Activated T-cell treated with anti-CD3 and anti-CD28 coated beads, Interleukin-2, amount 50 U/mL, for 72 hours (primary cell): ENCODE data around the gene LIPC. TPM values are rescaled to one million over a fixed set of nuclear protein-coding genes. Genes with fewer than 3 reads are reported as not detected.
A peak's percentile ranks its signal among the peaks of the same experiment; 100 is the strongest.

Experiments used
- ATAC-seq, 2 donors: fragments of 150-1000 bp; cut with Tn5 transposase; replicated peaks in 1 of 2; 2 replicates each; pipeline ENCODE4 v1.10.0; 2021; ENCODE audit warnings: moderate library complexity in 2 of 2, mild to moderate bottlenecking in 1 of 2
- DNase-seq, 2 donors: peaks; one replicate each; pipeline ENCODE4 v3.0.0; 2021 to 2022; ENCODE audit warnings: mixed read lengths in 1 of 2
- H3K27ac Mint-ChIP-seq: one replicate; pipeline ENCODE4 v1.8.0; 2022; ENCODE audit warnings: mild to moderate bottlenecking, moderate library complexity, mixed read lengths
- H3K27me3 Mint-ChIP-seq: one replicate; pipeline ENCODE4 v1.8.0; 2022; ENCODE audit warnings: low read depth, mixed read lengths
- H3K36me3 Mint-ChIP-seq, 2 donors: one replicate each; pipeline ENCODE4 v1.8.0; 2022; ENCODE audit warnings: mixed read lengths in 2 of 2, mild to moderate bottlenecking in 1 of 2; ENCODE audit not compliant: insufficient read depth in 2 of 2
- H3K4me1 Mint-ChIP-seq: one replicate; pipeline ENCODE4 v1.8.0; 2022; ENCODE audit warnings: low read depth, mixed read lengths
- H3K4me3 Mint-ChIP-seq, 2 donors: one replicate each; pipeline ENCODE4 v1.8.0; 2022; ENCODE audit warnings: mild to moderate bottlenecking in 2 of 2, mixed read lengths in 2 of 2, moderate library complexity in 2 of 2
- H3K9me3 Mint-ChIP-seq, 2 donors: one replicate each; pipeline ENCODE4 v1.8.0; 2022; ENCODE audit warnings: mixed read lengths in 2 of 2
- total RNA-seq, 2 donors: library from RNA; stranded (reverse); gene quantifications; one replicate each; pipeline ENCODE4 v1.2.3, GENCODE V29; 2022

The LIPC gene
- total RNA-seq, 2 donors from 2014 or later, result 0.93 to 2.2 TPM

DNA sequence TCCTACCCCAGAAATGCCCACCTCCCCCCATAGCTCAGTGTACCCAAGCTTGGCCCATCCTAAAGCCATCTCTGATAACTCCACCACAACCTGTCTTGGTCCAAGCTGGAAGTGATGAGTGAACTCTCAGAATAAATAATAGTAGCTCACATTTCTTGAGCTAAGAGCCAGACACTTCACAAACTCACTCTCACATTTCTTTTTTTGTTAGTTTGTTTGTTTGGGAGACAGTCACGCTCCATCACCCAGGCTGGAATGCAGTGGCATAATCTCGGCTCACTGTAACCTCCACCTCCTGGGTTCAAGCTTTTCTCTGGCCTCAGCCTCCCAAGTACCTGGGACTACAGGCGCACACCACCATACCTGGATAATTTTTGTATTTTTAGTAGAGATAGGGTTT, 46.2 kb downstream of the LIPC start:
- Mint-ChIP-seq H3K4me1 (peaks cover 50% of the 10 kb centered on the region), H3K4me3 (no peak overlapping the region), H3K36me3 (no peaks in the 10 kb centered on the region), H3K27ac (no peak overlapping the region), H3K9me3 (no peaks in the 10 kb centered on the region), H3K27me3 (no peaks in the 10 kb centered on the region)
- ATAC-seq (no peak), DNase-seq (no peak)

DNA sequence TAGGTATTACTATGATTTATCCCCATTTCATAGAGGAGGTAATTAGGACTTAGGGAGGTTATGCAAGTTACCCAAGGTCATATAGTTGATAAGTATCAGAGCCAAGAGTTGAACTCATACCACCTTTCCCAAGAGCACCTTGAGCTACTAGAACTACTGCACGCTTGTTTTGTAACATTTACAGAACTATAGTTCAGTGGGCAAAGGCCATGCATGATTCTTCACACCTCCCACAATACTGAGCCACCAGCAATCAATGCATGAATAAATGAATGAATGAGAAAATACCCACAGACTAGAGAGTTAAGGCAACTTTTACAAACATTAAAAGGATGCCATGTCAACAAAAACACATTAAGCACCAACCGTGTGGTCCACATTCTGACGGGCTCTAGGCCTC, 46.8 kb downstream of the LIPC start:
- Mint-ChIP-seq H3K36me3 (no peaks in the 10 kb centered on the region), H3K27me3 (no peaks in the 10 kb centered on the region), H3K27ac (no peak overlapping the region), H3K9me3 (no peaks in the 10 kb centered on the region), H3K4me1 (peaks cover 47% of the 10 kb centered on the region), H3K4me3 (no peak overlapping the region)
- DNase-seq (no peak), ATAC-seq (no peak)

GRCh38 chr15:58479941-58480340, 48.1 kb downstream of the LIPC start:
- no peak overlapping the region for H3K4me3 Mint-ChIP-seq
- no peak for DNase-seq
- H3K9me3 Mint-ChIP-seq, result peaks cover 0 to 2% of the 10 kb centered on the region in 2 donors
- no peak overlapping the region for H3K27ac Mint-ChIP-seq
- ATAC-seq, result no peak
- H3K4me1 Mint-ChIP-seq, result peaks cover 47% of the 10 kb centered on the region
- no peaks in the 10 kb centered on the region for H3K27me3 Mint-ChIP-seq
- no peaks in the 10 kb centered on the region for H3K36me3 Mint-ChIP-seq

- no peaks in the 10 kb centered on the region for H3K27me3 Mint-ChIP-seq
- peaks cover 36% of the 10 kb centered on the region for H3K4me1 Mint-ChIP-seq
- H3K9me3 Mint-ChIP-seq, result peaks cover 0 to 2% of the 10 kb centered on the region in 2 donors
- H3K4me3 Mint-ChIP-seq, result no peak overlapping the region
- H3K27ac Mint-ChIP-seq, result no peak overlapping the region
- DNase-seq, result no peak
- no peak for ATAC-seq
- no peaks in the 10 kb centered on the region for H3K36me3 Mint-ChIP-seq
Measured at GRCh38 chr15:58483376-58483775, 51.6 kb downstream of the LIPC start.

GRCh38 chr15:58484791-58485600, 53.2 kb downstream of the LIPC start:
- no peaks in the 10 kb centered on the region for H3K36me3 Mint-ChIP-seq
- H3K27ac Mint-ChIP-seq, result peak overlapping the region; percentile 13
- peak overlapping the region; percentile 31 to 59 for H3K4me3 Mint-ChIP-seq
- H3K9me3 Mint-ChIP-seq, result peaks cover 2 to 5% of the 10 kb centered on the region in 2 donors
- peak; percentile 50 to 72 for ATAC-seq
- peak in 1 of 2 donors; percentile 35 for DNase-seq
- H3K4me1 Mint-ChIP-seq, result peaks cover 36% of the 10 kb centered on the region
- H3K27me3 Mint-ChIP-seq, result no peaks in the 10 kb centered on the region

- Mint-ChIP-seq H3K27me3 (no peaks in the 10 kb centered on the region), H3K9me3 (peaks cover 4 to 5% of the 10 kb centered on the region in 2 donors), H3K4me1 (peaks cover 36% of the 10 kb centered on the region), H3K4me3 (no peak overlapping the region), H3K27ac (peak overlapping the region; percentile 18), H3K36me3 (no peaks in the 10 kb centered on the region)
- DNase-seq (no peak), ATAC-seq (peak; percentile 51 to 70)
Measured at GRCh38 chr15:58486062-58486461, 54.3 kb downstream of the LIPC start.

DNA sequence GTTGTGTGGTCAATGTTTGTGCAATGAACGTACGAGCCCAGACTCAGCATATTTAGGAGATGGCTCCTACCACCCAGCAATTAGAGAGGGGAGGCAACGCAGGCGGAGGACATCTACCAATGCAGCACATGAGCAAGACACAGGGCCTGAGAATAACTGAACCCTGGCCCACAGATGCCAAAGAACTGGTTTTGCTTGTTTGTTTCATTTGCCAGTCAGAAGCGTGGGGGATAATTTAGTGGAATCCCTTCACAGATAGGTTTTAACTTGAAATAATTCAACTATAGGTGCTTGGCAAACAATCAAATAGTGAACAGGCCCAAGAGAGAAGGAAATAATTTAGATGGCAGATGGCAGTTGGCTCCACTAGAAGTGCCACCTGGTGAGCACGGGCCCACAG, 54.8 kb downstream of the LIPC start:
- H3K36me3 Mint-ChIP-seq, result no peaks in the 10 kb centered on the region
- no peaks in the 10 kb centered on the region for H3K27me3 Mint-ChIP-seq
- no peak for ATAC-seq
- H3K9me3 Mint-ChIP-seq, result peaks cover 4 to 5% of the 10 kb centered on the region in 2 donors
- no peak overlapping the region for H3K27ac Mint-ChIP-seq
- H3K4me3 Mint-ChIP-seq, result no peak overlapping the region
- H3K4me1 Mint-ChIP-seq, result peaks cover 36% of the 10 kb centered on the region
- no peak for DNase-seq

GRCh38 chr15:58487041-58487723, 55.4 kb downstream of the LIPC start:
- peaks cover 4 to 5% of the 10 kb centered on the region in 2 donors for H3K9me3 Mint-ChIP-seq
- H3K4me3 Mint-ChIP-seq, result no peak overlapping the region
- ATAC-seq (no peak), DNase-seq (no peak)
- no peak overlapping the region for H3K27ac Mint-ChIP-seq
- no peaks in the 10 kb centered on the region for H3K36me3 Mint-ChIP-seq
- H3K27me3 Mint-ChIP-seq, result no peaks in the 10 kb centered on the region
- peaks cover 36% of the 10 kb centered on the region for H3K4me1 Mint-ChIP-seq

DNA sequence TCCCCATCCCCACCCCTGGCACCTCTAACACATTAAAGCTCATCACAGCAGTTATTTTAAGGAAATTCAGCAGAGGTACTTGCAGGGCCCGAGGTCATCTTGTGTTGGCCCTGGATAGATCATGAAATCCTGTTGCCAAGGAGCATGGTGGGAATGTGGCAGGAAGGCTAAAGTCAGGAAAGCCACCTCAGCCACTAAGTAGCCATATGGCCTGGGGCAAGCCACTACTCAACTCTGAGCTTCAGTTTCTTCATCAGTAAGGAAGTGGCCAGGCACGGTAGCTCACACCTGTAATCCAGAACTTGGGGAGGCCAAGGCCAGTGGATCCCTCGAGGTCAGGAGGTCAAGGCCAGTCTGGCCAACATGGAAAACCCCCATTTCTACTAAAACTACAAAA, 55.9 kb downstream of the LIPC start:
- H3K36me3 Mint-ChIP-seq, result no peaks in the 10 kb centered on the region
- no peaks in the 10 kb centered on the region for H3K27me3 Mint-ChIP-seq
- peaks cover 4 to 5% of the 10 kb centered on the region in 2 donors for H3K9me3 Mint-ChIP-seq
- DNase-seq (no peak), ATAC-seq (no peak)
- peaks cover 40% of the 10 kb centered on the region for H3K4me1 Mint-ChIP-seq
- H3K27ac Mint-ChIP-seq, result no peak overlapping the region
- H3K4me3 Mint-ChIP-seq, result no peak overlapping the region

GRCh38 chr15:58489289-58490085, 57.7 kb downstream of the LIPC start:
- H3K4me1 Mint-ChIP-seq, result peaks cover 38% of the 10 kb centered on the region
- ATAC-seq (no peak), DNase-seq (no peak)
- H3K4me3 Mint-ChIP-seq, result no peak overlapping the region
- no peaks in the 10 kb centered on the region for H3K36me3 Mint-ChIP-seq
- H3K27me3 Mint-ChIP-seq, result no peaks in the 10 kb centered on the region
- peaks cover 4 to 5% of the 10 kb centered on the region in 2 donors for H3K9me3 Mint-ChIP-seq
- no peak overlapping the region for H3K27ac Mint-ChIP-seq

DNA sequence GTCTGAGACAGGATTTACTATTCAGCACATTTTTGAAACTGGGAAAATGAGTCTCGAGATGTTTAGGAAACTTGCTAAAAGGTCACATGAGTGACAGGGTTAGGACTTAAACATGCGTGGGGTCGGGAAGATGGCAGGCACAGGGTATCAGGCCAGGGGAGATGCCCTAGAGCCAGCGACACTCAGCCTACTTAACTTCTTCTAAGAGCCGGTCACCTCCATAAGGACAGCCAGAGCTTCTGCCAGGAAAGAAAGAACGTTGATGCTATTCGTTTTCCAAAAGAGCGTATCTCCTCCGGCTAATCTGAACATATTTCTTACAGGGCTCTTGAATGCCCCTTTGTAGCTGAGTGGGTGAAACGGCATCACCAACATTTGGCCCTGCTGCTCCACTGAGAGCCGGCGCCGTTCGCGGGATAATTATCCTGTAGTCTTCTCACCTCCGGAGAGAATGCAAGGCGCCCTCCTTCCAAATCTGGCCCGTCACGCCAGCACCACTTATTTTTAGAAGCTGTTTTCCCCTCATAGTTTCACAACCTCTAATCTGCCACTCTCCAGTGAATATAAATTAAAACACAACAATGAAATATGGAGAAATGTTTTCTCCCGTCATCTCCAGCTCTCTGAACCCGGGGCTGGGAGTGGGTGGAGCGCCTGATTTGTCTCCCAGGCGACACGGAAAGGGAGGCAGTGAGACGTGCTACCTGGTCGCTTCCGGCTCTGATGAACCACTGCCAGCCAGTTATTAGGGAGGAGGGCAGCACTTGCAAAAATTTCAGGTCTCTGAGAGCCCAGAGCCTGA, 58.5 kb downstream of the LIPC start:
- Mint-ChIP-seq H3K27ac (no peak overlapping the region), H3K4me3 (no peak overlapping the region), H3K27me3 (no peaks in the 10 kb centered on the region), H3K9me3 (peaks cover 3 to 4% of the 10 kb centered on the region in 2 donors), H3K4me1 (peaks cover 35% of the 10 kb centered on the region), H3K36me3 (no peaks in the 10 kb centered on the region)
- DNase-seq (no peak), ATAC-seq (no peak)

DNA sequence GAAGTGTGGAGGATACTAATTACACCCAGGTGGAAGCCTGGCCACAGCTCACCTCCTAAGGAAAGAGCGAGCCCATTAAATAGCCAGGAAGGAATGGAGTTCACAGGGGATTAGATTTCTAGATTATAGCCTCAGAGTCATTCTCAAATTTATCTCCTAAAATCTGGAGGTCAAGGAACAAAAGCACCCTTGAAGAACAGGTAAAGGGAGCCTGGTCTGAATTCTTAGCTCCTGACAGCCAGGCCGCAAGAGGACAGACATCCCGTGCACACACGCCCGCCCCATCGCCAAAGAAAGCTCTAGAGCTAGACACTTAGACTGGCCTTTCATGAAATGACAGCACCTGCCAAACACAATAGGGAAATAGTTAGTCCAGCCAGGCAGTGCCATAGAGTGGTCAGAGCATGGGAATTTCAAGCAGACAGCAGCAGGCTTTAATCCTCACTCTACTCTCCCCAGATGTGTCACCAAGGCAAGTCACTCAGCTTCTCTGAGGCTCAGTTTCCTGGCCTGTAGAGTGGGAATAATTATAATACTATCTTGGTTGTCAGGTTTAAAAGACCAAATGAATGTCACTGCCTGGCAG, 59.2 kb downstream of the LIPC start:
- H3K36me3 Mint-ChIP-seq, result no peaks in the 10 kb centered on the region
- H3K4me3 Mint-ChIP-seq, result no peak overlapping the region
- ATAC-seq (no peak), DNase-seq (no peak)
- no peak overlapping the region for H3K27ac Mint-ChIP-seq
- peaks cover 35% of the 10 kb centered on the region for H3K4me1 Mint-ChIP-seq
- H3K27me3 Mint-ChIP-seq, result no peaks in the 10 kb centered on the region
- H3K9me3 Mint-ChIP-seq, result peaks cover 3 to 4% of the 10 kb centered on the region in 2 donors
